GM12872 (cell line): ENCODE results near the gene NT5DC2.

Experiments
- TF ChIP-seq, protein P1 (sequence below): IDR thresholded peaks from 3 replicates; pipeline ENCODE4 v1.5.1; 2011; ENCODE audit warnings: low read depth, mild to moderate bottlenecking, low read length, moderate library complexity; ENCODE audit not compliant: insufficient read depth

NT5DC2 gene

DNA sequence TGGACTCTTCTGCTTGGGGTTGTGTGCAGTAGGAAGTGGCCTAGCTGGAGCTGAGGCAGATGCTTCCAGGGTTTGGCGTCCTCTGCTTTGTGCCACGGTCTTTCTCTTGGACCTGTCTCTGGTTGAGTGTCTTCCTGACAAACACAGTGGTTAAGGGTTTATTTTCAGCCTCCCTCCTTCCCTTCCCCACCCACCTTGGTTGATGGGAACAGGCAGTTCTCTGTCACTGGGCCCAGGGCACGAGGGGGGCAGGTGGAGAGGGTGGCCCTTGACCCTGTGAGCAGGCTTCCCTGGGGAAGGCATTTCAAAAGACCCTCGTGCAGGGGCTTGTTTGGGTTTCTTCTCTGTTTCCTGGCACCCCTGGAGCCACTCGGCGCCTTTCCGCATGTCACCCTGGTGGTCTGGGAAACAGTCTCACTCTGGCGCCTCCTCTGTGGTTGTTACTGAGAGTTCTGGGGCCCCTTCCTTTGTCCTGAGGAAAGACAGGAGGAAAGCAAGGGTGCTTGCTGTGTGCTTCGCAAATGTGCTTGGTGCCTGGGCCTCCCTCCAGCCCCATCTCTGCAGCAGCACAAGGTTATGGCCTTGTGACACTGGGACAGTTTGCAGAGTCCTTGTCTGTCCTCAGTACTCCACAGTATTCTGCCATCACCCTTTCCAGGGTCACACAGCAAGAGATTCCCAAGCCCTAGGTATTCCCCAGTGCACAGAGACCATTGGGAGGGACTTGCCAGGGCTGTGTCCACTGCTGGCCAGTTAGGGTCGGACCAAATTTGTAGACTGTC, 48.8 kb downstream of the NT5DC2 start:
- TF ChIP-seq, protein P1, sequence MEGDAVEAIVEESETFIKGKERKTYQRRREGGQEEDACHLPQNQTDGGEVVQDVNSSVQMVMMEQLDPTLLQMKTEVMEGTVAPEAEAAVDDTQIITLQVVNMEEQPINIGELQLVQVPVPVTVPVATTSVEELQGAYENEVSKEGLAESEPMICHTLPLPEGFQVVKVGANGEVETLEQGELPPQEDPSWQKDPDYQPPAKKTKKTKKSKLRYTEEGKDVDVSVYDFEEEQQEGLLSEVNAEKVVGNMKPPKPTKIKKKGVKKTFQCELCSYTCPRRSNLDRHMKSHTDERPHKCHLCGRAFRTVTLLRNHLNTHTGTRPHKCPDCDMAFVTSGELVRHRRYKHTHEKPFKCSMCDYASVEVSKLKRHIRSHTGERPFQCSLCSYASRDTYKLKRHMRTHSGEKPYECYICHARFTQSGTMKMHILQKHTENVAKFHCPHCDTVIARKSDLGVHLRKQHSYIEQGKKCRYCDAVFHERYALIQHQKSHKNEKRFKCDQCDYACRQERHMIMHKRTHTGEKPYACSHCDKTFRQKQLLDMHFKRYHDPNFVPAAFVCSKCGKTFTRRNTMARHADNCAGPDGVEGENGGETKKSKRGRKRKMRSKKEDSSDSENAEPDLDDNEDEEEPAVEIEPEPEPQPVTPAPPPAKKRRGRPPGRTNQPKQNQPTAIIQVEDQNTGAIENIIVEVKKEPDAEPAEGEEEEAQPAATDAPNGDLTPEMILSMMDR, result no peak

DNA sequence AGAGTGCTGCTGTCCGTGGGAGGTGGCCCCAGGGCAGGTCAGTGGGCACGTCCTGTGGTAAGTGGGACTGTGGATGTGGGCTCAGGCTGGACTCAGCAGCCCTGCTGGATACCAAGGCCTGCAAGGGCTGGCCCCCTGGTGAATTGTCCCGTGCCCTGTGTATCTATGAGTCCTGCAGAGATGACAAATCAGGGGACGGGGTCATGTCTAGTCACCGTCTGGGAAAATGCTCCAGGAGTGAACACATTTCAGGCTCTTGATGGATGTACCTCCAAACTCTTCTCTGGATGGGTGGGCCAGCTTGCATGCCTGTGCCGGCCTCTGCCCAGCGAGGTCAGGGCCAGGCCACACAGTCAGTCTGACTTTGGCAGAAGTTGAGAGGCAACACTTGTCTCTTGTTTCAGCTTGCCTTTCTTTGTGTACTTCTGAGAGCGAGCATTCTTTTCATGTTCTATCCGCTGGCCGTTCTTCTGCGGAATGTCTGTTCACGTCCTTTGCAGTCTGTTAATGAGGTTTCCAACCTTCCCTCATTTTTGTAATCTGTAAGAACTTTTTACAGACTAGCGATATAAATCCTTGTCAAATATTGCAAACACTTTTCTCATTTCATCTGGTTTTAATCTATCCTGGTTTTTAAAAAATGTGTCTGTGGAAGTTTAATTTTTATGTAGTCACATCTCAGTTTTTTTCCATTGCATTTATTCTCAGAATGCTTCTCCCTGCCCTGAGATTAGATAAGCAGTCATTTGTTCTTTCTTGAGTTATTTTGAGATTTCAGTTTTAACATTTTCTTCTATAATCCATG, 49.9 kb downstream of the NT5DC2 start:
- TF ChIP-seq, protein P1, result no peak

DNA sequence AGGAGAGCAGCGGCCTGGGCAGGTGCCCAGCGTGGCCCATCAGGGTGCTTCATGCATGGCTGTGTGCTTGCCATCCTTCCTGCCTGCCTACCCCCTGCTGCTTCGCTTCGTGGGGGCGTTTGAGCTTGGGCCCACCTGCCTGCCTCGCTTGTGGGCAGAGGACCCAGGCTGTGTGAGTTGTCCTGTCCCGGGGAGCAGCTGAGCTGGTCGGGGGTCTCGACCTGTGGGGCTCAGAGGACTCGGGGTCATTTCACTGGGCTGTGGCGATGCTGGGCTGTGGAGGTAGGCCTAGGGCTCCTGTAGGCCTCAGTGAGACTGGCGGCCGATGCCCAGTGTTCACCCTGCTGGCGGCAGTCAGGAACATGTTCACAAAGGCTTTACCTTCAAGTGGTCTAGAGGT, 50.6 kb downstream of the NT5DC2 start:
- TF ChIP-seq, protein P1, result no peak

DNA sequence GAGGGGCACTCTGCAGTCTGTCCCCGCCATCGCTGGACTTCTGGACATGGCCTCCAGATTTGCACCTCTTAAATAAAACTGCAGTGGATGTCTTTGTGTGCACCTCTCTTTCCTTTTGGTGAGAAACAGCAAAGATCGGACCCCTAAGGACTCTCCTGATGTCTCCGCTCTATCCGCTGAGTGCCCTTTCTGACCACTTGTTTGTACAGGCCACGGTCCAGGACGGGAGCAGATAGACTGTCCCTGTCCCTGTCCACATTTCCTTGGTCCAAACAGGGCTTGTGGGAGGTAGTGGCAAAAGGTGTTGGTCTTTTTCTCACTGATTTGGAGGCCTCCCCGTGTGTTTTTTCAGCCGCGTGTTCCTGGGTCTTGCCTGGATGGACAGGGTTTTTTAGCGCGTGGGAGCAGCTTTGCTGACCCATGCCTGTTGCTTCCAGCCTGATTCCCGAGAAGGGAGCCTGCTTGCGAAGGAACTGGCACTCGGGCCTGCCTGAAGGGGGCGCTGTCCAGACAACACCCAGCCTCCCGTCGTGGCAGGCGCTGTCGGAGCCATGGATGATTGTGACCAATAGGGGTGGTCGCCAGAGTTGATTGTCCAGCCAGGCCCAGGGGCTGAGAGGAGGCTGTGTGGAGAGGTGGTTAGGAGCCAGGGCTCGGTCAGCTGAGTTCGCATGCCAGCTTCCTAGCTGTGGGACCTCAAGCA, 51.7 kb downstream of the NT5DC2 start:
- TF ChIP-seq, protein P1, result peak; percentile 52

DNA sequence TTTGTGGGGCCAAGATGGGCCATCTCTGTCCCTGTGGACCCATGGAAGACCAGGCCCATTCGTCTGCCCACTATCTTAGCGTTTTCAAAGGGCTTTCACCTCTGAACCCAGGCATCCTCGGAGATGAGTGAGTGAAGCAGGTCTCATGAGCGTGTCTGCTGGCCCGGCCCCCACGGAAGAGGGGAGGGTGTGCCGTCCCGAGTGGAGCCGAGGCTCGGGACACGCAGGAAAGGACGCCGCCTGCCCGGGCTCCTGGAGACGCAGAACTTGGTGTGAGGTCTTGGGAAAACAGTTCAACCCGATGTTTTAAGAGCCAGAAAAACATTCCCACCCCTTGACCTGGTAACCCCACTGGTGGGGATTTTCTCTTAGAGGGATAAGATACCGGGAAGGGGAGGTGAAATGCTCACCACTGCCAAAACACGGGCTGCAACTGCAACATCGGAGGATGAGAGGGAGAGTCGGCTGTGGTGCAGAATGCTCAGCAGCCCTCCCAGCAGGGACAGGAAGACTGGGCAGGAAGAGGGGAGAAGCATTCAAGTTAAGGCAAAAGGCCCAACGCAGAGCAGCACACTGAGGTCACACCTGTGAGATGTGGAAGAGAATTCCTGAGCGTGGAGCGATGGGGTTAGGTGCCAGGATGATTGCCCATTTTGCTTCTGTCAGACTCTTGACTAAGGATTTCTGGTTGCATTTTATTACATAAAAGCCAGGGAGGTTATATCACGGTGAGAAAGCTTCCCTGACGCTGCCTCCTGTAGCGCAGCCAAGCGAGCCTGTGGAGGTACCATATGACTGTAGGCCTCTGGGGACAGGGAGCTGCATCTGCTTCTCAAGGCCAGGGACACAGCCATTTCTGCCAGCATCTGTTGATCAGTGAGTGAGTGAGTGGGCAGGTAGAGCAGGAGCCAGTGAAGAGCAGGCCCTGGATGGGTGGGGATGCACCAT, 52.6 kb downstream of the NT5DC2 start:
- TF ChIP-seq, protein P1, result no peak

DNA sequence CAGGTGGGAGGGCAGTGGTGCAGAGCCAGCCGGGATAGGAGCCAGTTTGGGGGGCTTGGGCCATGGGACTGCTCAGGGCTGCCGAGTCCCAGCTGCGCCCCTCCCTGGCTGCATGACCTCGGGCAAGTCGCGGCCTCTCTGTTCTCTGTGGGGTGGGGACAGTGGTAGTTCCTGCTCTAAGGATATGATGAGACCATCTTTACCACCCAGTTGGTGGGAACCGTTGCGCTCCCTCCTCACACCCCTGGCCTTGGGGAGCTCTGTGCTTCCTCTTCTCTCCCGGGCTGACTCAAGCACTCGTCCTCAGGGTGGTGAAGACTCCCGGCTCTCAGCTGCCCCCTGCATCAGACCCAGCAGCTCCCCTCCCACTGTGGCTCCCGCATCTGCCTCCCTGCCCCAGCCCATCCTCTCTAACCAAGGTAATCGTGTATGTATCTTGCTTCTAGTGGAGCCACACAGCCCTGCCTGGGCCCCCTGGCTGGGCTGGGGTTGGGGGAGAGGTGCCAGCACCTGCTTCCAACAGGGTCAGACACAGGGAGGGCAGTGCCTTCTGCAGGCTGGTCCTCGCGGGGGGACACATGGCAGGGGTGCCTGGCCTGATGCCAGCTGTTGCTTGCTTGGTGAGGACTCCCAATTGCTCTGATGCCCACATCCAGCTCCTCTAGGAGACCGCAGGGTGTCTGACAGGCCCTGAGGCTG, 53.6 kb downstream of the NT5DC2 start:
- TF ChIP-seq, protein P1, result no peak
